A549 (cell line): Measurements from ENCODE around the gene DYNC1H1. TPM values are rescaled to one million over a fixed set of nuclear protein-coding genes. Genes with fewer than 3 reads are reported as not detected.

Experiments
- ATAC-seq, 2 experiments: fragments of 200-7000 bp in 1 of 2; fragments of >200 bp in 1 of 2; cut with Nextera tagmentation in 1 of 2; cut with Tn5 transposase in 1 of 2; 3 replicates each; pipeline versions ENCODE4 v1.8.0 to v1.9.1; 2018 to 2020; ENCODE audit warnings: mild to moderate bottlenecking in 1 of 2, moderate library complexity in 1 of 2
- CTCF ChIA-PET: fragments of 300-600 bp; sonication (Branson Sonifier 250); formaldehyde crosslinking; extraction: SDS; loops from one replicate; lab custom pipeline; 2021; ENCODE audit warnings: antibody characterized with exemption, inconsistent platforms; lab: Yijun Ruan, JAX
- POLR2A ChIA-PET: fragments of 350-600 bp; formaldehyde crosslinking; extraction: SDS; loops from one replicate; lab custom pipeline; 2021; ENCODE audit warnings: antibody characterized with exemption, inconsistent platforms; lab: Yijun Ruan, JAX
- DNase-seq, 2 experiments: peaks; one replicate each; pipeline versions ENCODE4 v3.0.0 to v3.0.0-alpha.2; 2011 to 2016; ENCODE audit warnings: low read depth in 1 of 2, low spot score in 1 of 2
- FAIRE-seq: peaks from 2 replicates; lab custom pipeline; 2011; peaks lifted over from hg19 to GRCh38; lab: Jason Lieb, UNC
- H3K27ac ChIP-seq, 2 experiments: fragments of >200 bp; sonication (Bioruptor Twin); formaldehyde crosslinking; 3 replicates each; pipeline ENCODE4 v1.5.1; 2016 to 2017
- H3K4me1 ChIP-seq: fragments of >200 bp; sonication (Bioruptor Twin); formaldehyde crosslinking; 3 replicates; pipeline ENCODE4 v1.6.1; 2016
- H3K4me2 ChIP-seq: fragments of >200 bp; sonication (Bioruptor Twin); formaldehyde crosslinking; 3 replicates; pipeline ENCODE4 v1.6.1; 2016
- H3K4me3 ChIP-seq: fragments of >200 bp; sonication (Bioruptor Twin); formaldehyde crosslinking; 3 replicates; pipeline ENCODE4 v1.5.1; 2016
- H3K9me3 ChIP-seq: fragments of >200 bp; sonication (Bioruptor Twin); formaldehyde crosslinking; 3 replicates; pipeline ENCODE4 v1.6.1; 2016
- CEBPB ChIP-seq, 2 experiments: fragments of >200 bp in 1 of 2; sonication (Bioruptor Twin) in 1 of 2; formaldehyde crosslinking in 1 of 2; IDR thresholded peaks; 2 replicates each; pipeline ENCODE4 v1.6.1; 2012 to 2016
- CHD4 ChIP-seq: fragments of 200-600 bp; sonication (generic); IDR thresholded peaks from 2 replicates; pipeline ENCODE4 v1.6.1; 2016; ENCODE audit warnings: antibody characterized with exemption, mild to moderate bottlenecking, borderline replicate concordance
- EHMT2 ChIP-seq: fragments of 200-600 bp; sonication (generic); IDR thresholded peaks from 2 replicates; pipeline ENCODE4 v1.6.1; 2016; ENCODE audit warnings: antibody characterized with exemption, low read depth, mild to moderate bottlenecking, moderate library complexity
- EP300 ChIP-seq, 2 experiments: fragments of >200 bp; sonication (Bioruptor Twin); formaldehyde crosslinking; IDR thresholded peaks; 2 replicates in 1 of 2; 3 replicates in 1 of 2; pipeline ENCODE4 v1.6.1; 2016 to 2017
- FOSB ChIP-seq: fragments of 250-450 bp; sonication (Bioruptor Pico); IDR thresholded peaks from 2 replicates; pipeline ENCODE4 v1.5.0; 2020; ENCODE audit warnings: mild to moderate bottlenecking, moderate library complexity
- FOXS1 ChIP-seq: fragments of 250-450 bp; sonication (Bioruptor Pico); IDR thresholded peaks from 2 replicates; pipeline ENCODE4 v1.5.0; 2020; ENCODE audit warnings: mild to moderate bottlenecking, moderate library complexity
- HDAC2 ChIP-seq: fragments of 200-600 bp; sonication (generic); IDR thresholded peaks from 2 replicates; pipeline ENCODE4 v1.6.1; 2016
- HOXB5 ChIP-seq: fragments of 250-450 bp; sonication (Bioruptor Pico); IDR thresholded peaks from 2 replicates; pipeline ENCODE4 v1.5.0; 2020; ENCODE audit warnings: mild to moderate bottlenecking, moderate library complexity
- KDM5A ChIP-seq: fragments of 200-600 bp; sonication (generic); IDR thresholded peaks from 2 replicates; pipeline ENCODE4 v1.6.1; 2016; ENCODE audit warnings: antibody characterized with exemption, mild to moderate bottlenecking
- MYC ChIP-seq: IDR thresholded peaks from 2 replicates; pipeline ENCODE4 v1.6.1; 2012; ENCODE audit warnings: mild to moderate bottlenecking, inconsistent platforms, low read length, improper control_type of control experiment, borderline replicate concordance
- NPAS2 ChIP-seq: fragments of 250-450 bp; sonication (Bioruptor Pico); IDR thresholded peaks from 2 replicates; pipeline ENCODE4 v1.8.0; 2022; ENCODE audit warnings: mild to moderate bottlenecking, moderate library complexity, borderline replicate concordance
- NR3C1 ChIP-seq: fragments of >200 bp; sonication (Bioruptor Twin); formaldehyde crosslinking; IDR thresholded peaks from 3 replicates; pipeline ENCODE4 v1.6.1; 2017
- POLR2A ChIP-seq: IDR thresholded peaks from 2 replicates; pipeline ENCODE4 v1.6.1; 2012; ENCODE audit warnings: mild to moderate bottlenecking, low read length
- POLR2AphosphoS2 ChIP-seq: conservative IDR thresholded peaks from 2 replicates; pipeline ENCODE4 v1.6.1; 2012; ENCODE audit warnings: low read length, improper control_type of control experiment, inconsistent platforms
- RARB ChIP-seq: fragments of 250-450 bp; sonication (Bioruptor Pico); IDR thresholded peaks from 2 replicates; pipeline ENCODE4 v1.8.0; 2021; ENCODE audit warnings: mild to moderate bottlenecking, moderate library complexity
- RFX5 ChIP-seq: fragments of 450-650 bp; IDR thresholded peaks from 2 replicates; pipeline ENCODE4 v1.7.1; 2014; ENCODE audit warnings: antibody characterized with exemption, mild to moderate bottlenecking, moderate library complexity
- RNF2 ChIP-seq: fragments of 200-600 bp; sonication (generic); IDR thresholded peaks from 2 replicates; pipeline ENCODE4 v1.6.1; 2016; ENCODE audit warnings: low read depth, mild to moderate bottlenecking, antibody characterized with exemption, moderate library complexity, borderline replicate concordance
- SMC3 ChIP-seq: fragments of >200 bp; sonication (Bioruptor Twin); formaldehyde crosslinking; IDR thresholded peaks from 3 replicates; pipeline ENCODE4 v1.6.1; 2018; ENCODE audit warnings: inconsistent platforms
- ZC3H11A ChIP-seq: fragments of 450-650 bp; IDR thresholded peaks from 2 replicates; pipeline ENCODE4 v1.6.1; 2014; ENCODE audit warnings: antibody characterized with exemption, mild to moderate bottlenecking
- WGBS: methylation state at CpG from one replicate; pipeline ENCODE4 v1.1.6; 2017; ENCODE audit errors: missing lambda C conversion rate; 5-methylcytosine and 5-hydroxymethylcytosine counted together
- polyA plus RNA-seq, 4 experiments: library from polyadenylated mRNA; depleted of rRNA in 3 of 4; stranded (reverse); fragments of >200 nt; fragmentation: RNase III in 1 of 4; extraction: RNeasy Plus Mini Kit Qiagen cat#74134 plus additional on column Dnase treatment in 1 of 4; gene quantifications; 2 replicates in 3 of 4; 3 replicates in 1 of 4; pipeline ENCODE4 v1.2.3, GENCODE V29; 2011 to 2017
- TF ChIP-seq, protein P1 (sequence below): fragments of >200 bp; sonication (Bioruptor Twin); formaldehyde crosslinking; IDR thresholded peaks from 3 replicates; pipeline ENCODE4 v1.6.1; 2016
- TF ChIP-seq, protein P2 (sequence below): fragments of 150-350 bp; IDR thresholded peaks from 2 replicates; pipeline ENCODE4 v1.6.1; 2014; ENCODE audit warnings: low read depth, mild to moderate bottlenecking, low read length
- TF ChIP-seq, protein P3 (sequence below): fragments of 250-450 bp; sonication (Bioruptor Pico); IDR thresholded peaks from 2 replicates; pipeline ENCODE4 v1.5.0; 2021; ENCODE audit warnings: mild to moderate bottlenecking, moderate library complexity, borderline replicate concordance
- TF ChIP-seq, protein P4 (sequence below): fragments of >200 bp; sonication (Bioruptor Twin); formaldehyde crosslinking; IDR thresholded peaks from 3 replicates; pipeline ENCODE4 v1.5.1; 2016
- TF ChIP-seq, protein P5 (sequence below): IDR thresholded peaks from 2 replicates; pipeline ENCODE4 v1.6.1; 2012

The DYNC1H1 gene
- polyA plus RNA-seq, 2 of the 4 experiments (the other 2 are of a cell fraction) = 177 to 187 TPM

DNA sequence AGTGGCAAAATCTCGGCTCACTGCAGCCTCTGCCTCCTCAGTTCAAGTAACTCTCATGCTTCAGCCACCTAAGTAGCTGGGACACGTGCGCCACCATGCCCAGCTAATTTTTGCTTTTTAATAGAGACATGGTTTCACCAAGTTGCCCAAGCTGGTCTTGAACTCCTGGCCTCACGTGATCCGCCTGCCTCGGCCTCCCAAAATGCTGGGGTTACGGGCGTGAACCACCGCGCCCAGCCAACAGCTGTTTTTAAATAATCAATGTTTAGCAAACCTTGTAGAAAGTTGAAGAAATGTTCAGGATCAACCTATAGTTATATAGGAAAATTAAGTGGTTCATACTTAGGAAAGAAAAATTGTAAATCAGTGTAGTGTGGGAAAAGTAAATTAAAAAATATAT lies 128.4 kb downstream of the DYNC1H1 start:
- H3K27ac ChIP-seq = no peak overlapping the region
- no peaks in the 10 kb centered on the region for H3K9me3 ChIP-seq
- H3K4me3 ChIP-seq = no peak overlapping the region
- DNase-seq (no peak), ATAC-seq (no peak), FAIRE-seq (no peak)
- ChIA-PET POLR2A (no interaction called here), CTCF (interaction anchor here (0.6 kb wide), 1 partner anchor 173 kb away, joined by 4 read pairs; no protein-coding TSS in a partner anchor)
- 96% methylated on average over 10 of the region's 10 CpGs for WGBS
- TF ChIP-seq NPAS2 (CRISPR knock-in tag) (no peak), POLR2A (no peak), SMC3 (no peak), KDM5A (no peak), CEBPB (IDR thresholded peaks at IDR 0.05) (no peak), RARB (CRISPR knock-in tag) (no peak), NR3C1 (no peak), HOXB5 (CRISPR knock-in tag) (no peak), RNF2 (no peak), FOXS1 (CRISPR knock-in tag) (no peak), RFX5 (no peak)
- TF ChIP-seq, protein P1, sequence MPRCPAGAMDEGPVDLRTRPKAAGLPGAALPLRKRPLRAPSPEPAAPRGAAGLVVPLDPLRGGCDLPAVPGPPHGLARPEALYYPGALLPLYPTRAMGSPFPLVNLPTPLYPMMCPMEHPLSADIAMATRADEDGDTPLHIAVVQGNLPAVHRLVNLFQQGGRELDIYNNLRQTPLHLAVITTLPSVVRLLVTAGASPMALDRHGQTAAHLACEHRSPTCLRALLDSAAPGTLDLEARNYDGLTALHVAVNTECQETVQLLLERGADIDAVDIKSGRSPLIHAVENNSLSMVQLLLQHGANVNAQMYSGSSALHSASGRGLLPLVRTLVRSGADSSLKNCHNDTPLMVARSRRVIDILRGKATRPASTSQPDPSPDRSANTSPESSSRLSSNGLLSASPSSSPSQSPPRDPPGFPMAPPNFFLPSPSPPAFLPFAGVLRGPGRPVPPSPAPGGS = no peak
- TF ChIP-seq, protein P2, sequence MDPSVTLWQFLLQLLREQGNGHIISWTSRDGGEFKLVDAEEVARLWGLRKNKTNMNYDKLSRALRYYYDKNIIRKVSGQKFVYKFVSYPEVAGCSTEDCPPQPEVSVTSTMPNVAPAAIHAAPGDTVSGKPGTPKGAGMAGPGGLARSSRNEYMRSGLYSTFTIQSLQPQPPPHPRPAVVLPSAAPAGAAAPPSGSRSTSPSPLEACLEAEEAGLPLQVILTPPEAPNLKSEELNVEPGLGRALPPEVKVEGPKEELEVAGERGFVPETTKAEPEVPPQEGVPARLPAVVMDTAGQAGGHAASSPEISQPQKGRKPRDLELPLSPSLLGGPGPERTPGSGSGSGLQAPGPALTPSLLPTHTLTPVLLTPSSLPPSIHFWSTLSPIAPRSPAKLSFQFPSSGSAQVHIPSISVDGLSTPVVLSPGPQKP = no peak
- TF ChIP-seq, protein P3, sequence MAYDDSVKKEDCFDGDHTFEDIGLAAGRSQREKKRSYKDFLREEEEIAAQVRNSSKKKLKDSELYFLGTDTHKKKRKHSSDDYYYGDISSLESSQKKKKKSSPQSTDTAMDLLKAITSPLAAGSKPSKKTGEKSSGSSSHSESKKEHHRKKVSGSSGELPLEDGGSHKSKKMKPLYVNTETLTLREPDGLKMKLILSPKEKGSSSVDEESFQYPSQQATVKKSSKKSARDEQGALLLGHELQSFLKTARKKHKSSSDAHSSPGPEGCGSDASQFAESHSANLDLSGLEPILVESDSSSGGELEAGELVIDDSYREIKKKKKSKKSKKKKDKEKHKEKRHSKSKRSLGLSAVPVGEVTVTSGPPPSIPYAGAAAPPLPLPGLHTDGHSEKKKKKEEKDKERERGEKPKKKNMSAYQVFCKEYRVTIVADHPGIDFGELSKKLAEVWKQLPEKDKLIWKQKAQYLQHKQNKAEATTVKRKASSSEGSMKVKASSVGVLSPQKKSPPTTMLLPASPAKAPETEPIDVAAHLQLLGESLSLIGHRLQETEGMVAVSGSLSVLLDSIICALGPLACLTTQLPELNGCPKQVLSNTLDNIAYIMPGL (CRISPR knock-in tag) = no peak
- H3K4me1 ChIP-seq = peaks cover 24% of the 10 kb centered on the region
- H3K4me2 ChIP-seq = no peak overlapping the region

DNA sequence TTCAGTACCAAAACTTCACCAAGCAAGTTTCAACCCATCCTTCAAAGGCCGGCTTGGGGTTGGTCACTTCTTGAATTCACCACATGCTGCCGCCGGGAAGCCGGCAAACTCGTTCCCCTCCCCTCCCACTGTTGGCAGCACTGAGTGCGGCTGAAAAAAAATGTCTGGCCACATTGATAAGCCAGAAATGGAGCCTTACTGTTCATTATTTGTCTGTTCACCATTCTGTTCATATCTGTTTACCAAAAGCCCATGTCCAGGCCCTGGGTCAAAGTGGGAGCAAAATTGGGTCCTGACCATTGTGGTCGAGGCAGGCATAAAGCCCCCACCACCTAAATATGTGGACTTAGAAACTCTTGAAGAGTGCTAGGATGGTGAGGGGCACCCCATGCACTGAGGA lies 129.7 kb downstream of the DYNC1H1 start:
- no peak for TF ChIP-seq RNF2
- no peak for TF ChIP-seq RFX5
- TF ChIP-seq FOSB (CRISPR knock-in tag) = no peak
- no peak for TF ChIP-seq SMC3
- TF ChIP-seq POLR2AphosphoS2 = no peak
- TF ChIP-seq HOXB5 (CRISPR knock-in tag) = no peak
- TF ChIP-seq EP300 (IDR thresholded peaks at IDR 0.05) = no peak
- TF ChIP-seq MYC = no peak
- TF ChIP-seq, protein P4, sequence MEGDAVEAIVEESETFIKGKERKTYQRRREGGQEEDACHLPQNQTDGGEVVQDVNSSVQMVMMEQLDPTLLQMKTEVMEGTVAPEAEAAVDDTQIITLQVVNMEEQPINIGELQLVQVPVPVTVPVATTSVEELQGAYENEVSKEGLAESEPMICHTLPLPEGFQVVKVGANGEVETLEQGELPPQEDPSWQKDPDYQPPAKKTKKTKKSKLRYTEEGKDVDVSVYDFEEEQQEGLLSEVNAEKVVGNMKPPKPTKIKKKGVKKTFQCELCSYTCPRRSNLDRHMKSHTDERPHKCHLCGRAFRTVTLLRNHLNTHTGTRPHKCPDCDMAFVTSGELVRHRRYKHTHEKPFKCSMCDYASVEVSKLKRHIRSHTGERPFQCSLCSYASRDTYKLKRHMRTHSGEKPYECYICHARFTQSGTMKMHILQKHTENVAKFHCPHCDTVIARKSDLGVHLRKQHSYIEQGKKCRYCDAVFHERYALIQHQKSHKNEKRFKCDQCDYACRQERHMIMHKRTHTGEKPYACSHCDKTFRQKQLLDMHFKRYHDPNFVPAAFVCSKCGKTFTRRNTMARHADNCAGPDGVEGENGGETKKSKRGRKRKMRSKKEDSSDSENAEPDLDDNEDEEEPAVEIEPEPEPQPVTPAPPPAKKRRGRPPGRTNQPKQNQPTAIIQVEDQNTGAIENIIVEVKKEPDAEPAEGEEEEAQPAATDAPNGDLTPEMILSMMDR = no peak
- TF ChIP-seq ZC3H11A = no peak
- no peak for TF ChIP-seq HDAC2
- no peak for TF ChIP-seq CHD4
- TF ChIP-seq, protein P3 (CRISPR knock-in tag) = no peak
- TF ChIP-seq KDM5A = no peak
- TF ChIP-seq, protein P5, sequence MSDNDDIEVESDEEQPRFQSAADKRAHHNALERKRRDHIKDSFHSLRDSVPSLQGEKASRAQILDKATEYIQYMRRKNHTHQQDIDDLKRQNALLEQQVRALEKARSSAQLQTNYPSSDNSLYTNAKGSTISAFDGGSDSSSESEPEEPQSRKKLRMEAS = no peak
- TF ChIP-seq EHMT2 = no peak
- no peaks in the 10 kb centered on the region for H3K9me3 ChIP-seq
- H3K4me3 ChIP-seq = no peak overlapping the region
- POLR2A ChIA-PET = no interaction called here
- no peak overlapping the region for H3K27ac ChIP-seq
- DNase-seq (no peak), FAIRE-seq (no peak), ATAC-seq (no peak)
- H3K4me2 ChIP-seq = no peak overlapping the region
- peaks cover 18% of the 10 kb centered on the region for H3K4me1 ChIP-seq
- CTCF ChIA-PET = interaction anchor here (1.4 kb wide), 1 partner anchor 323 kb away, joined by 4 read pairs; no protein-coding TSS in a partner anchor
- WGBS = 89% methylated on average over 7 of the region's 7 CpGs
